Liver (tissue), 9 donors: ENCODE results near the gene GRAMD1A. TPM values are rescaled to one million over a fixed set of nuclear protein-coding genes. Genes with fewer than 3 reads are reported as not detected.

Experiments
- DNase-seq: peaks from one replicate; pipeline ENCODE4 v3.0.0-alpha.2; 2017; ENCODE audit warnings: low spot score
- H3K27ac ChIP-seq, 2 donors: one replicate each; pipeline ENCODE4 v1.7.0; 2013; ENCODE audit warnings: inconsistent platforms in 2 of 2, low read length in 2 of 2, control low read depth in 1 of 2, low read depth in 1 of 2, mild to moderate bottlenecking in 1 of 2
- H3K27me3 ChIP-seq, 4 donors: one replicate each; pipeline versions ENCODE4 v1.6.1 to v1.7.0; 2013; ENCODE audit warnings: low read length in 3 of 4, inconsistent platforms in 1 of 4, mild to moderate bottlenecking in 1 of 4, moderate library complexity in 1 of 4; ENCODE audit not compliant: control insufficient read depth in 4 of 4, insufficient read depth in 4 of 4
- H3K36me3 ChIP-seq, 4 donors: one replicate each; pipeline versions ENCODE4 v1.6.1 to v1.7.0; 2013; ENCODE audit warnings: low read length in 3 of 4, mild to moderate bottlenecking in 3 of 4, low read depth in 1 of 4, moderate library complexity in 1 of 4; ENCODE audit not compliant: control insufficient read depth in 4 of 4, insufficient read depth in 3 of 4
- H3K4me1 ChIP-seq, 4 donors: one replicate each; pipeline versions ENCODE4 v1.6.1 to v1.7.0; 2013; ENCODE audit warnings: low read length in 3 of 4, mild to moderate bottlenecking in 3 of 4, moderate library complexity in 1 of 4; ENCODE audit not compliant: control insufficient read depth in 4 of 4, insufficient read depth in 4 of 4
- H3K4me3 ChIP-seq, 3 donors: one replicate each; pipeline versions ENCODE4 v1.6.1 to v1.7.0; 2013; ENCODE audit warnings: low read length in 3 of 3, control low read depth in 1 of 3, low read depth in 1 of 3, mild to moderate bottlenecking in 1 of 3
- H3K9ac ChIP-seq, 2 donors: one replicate each; pipeline ENCODE4 v1.7.0; 2013; ENCODE audit warnings: low read length in 2 of 2, mild to moderate bottlenecking in 2 of 2, moderate library complexity in 2 of 2, control low read depth in 1 of 2, low read depth in 1 of 2
- H3K9me3 ChIP-seq, 4 donors: one replicate each; pipeline versions ENCODE4 v1.6.1 to v1.7.0; 2013; ENCODE audit warnings: low read length in 3 of 4; ENCODE audit not compliant: control insufficient read depth in 4 of 4
- EGR1 ChIP-seq, 2 donors: IDR thresholded peaks; 2 replicates each; pipeline ENCODE4 v1.6.1; 2016 to 2018; ENCODE audit warnings: antibody characterized with exemption in 2 of 2, low read depth in 2 of 2
- FOXA1 ChIP-seq: IDR thresholded peaks from 2 replicates; pipeline ENCODE4 v1.6.1; 2016; ENCODE audit warnings: antibody characterized with exemption
- FOXA2 ChIP-seq: IDR thresholded peaks from 2 replicates; pipeline ENCODE4 v1.6.1; 2016; ENCODE audit warnings: antibody characterized with exemption
- GABPA ChIP-seq, 2 donors: IDR thresholded peaks in 1 of 2; conservative IDR thresholded peaks in 1 of 2; 2 replicates each; pipeline ENCODE4 v1.6.1; 2016; ENCODE audit warnings: antibody characterized with exemption in 2 of 2, mild to moderate bottlenecking in 1 of 2, moderate library complexity in 1 of 2
- HNF4A ChIP-seq, 2 donors: conservative IDR thresholded peaks; 2 replicates each; pipeline ENCODE4 v1.6.1; 2016; ENCODE audit warnings: antibody characterized with exemption in 2 of 2, mild to moderate bottlenecking in 2 of 2
- HNF4G ChIP-seq: IDR thresholded peaks from 2 replicates; pipeline ENCODE4 v1.6.1; 2016; ENCODE audit warnings: antibody characterized with exemption
- JUND ChIP-seq, 2 donors: IDR thresholded peaks; 2 replicates each; pipeline ENCODE4 v1.6.1; 2016; ENCODE audit warnings: antibody characterized with exemption in 2 of 2
- MAX ChIP-seq: IDR thresholded peaks from 2 replicates; pipeline ENCODE4 v1.6.1; 2016; ENCODE audit warnings: antibody characterized with exemption
- NR2F2 ChIP-seq: IDR thresholded peaks from 2 replicates; pipeline ENCODE4 v1.6.1; 2016; ENCODE audit warnings: antibody characterized with exemption
- RAD21 ChIP-seq, 2 donors: IDR thresholded peaks; 2 replicates each; pipeline ENCODE4 v1.6.1; 2016; ENCODE audit warnings: antibody characterized with exemption in 2 of 2, mild to moderate bottlenecking in 2 of 2
- REST ChIP-seq: IDR thresholded peaks from 2 replicates; pipeline ENCODE4 v1.6.1; 2016; ENCODE audit warnings: antibody characterized with exemption, mild to moderate bottlenecking
- RXRA ChIP-seq, 2 donors: IDR thresholded peaks; 2 replicates each; pipeline ENCODE4 v1.6.1; 2017 to 2018; ENCODE audit warnings: antibody characterized with exemption in 2 of 2, mild to moderate bottlenecking in 1 of 2
- SP1 ChIP-seq: IDR thresholded peaks from 2 replicates; pipeline ENCODE4 v1.6.1; 2018; ENCODE audit warnings: antibody characterized with exemption, mild to moderate bottlenecking
- TAF1 ChIP-seq: conservative IDR thresholded peaks from 2 replicates; pipeline ENCODE4 v1.6.1; 2016; ENCODE audit warnings: antibody characterized with exemption, mild to moderate bottlenecking
- YY1 ChIP-seq: IDR thresholded peaks from 2 replicates; pipeline ENCODE4 v1.6.1; 2016; ENCODE audit warnings: antibody characterized with exemption, mild to moderate bottlenecking
- WGBS: extraction: QIAGEN DNeasy Blood & Tissue Kit; methylation state at CpG from one replicate; pipeline ENCODE4 v1.1.7; 2013; 5-methylcytosine and 5-hydroxymethylcytosine counted together
- polyA plus RNA-seq, 2 donors: library from polyadenylated mRNA; stranded (reverse) in 1 of 2; unstranded in 1 of 2; fragments of 200-250 nt in 1 of 2; fragments of >200 nt in 1 of 2; fragmentation: Nextera tagmentation in 1 of 2; extraction: Ambion mirVana in 1 of 2; gene quantifications; one replicate each; pipeline versions ENCODE4 v1.2.1 to v1.2.3, GENCODE V29; 2013 to 2015
- total RNA-seq, 2 donors: library from RNA; depleted of rRNA; stranded (reverse); fragments of >200 nt; gene quantifications; one replicate each; pipeline ENCODE4 v1.2.3, GENCODE V29; 2014
- TF ChIP-seq, protein P1 (sequence below): IDR thresholded peaks from 2 replicates; pipeline ENCODE4 v1.6.1; 2016; ENCODE audit warnings: antibody characterized with exemption
- TF ChIP-seq, protein P2 (sequence below): IDR thresholded peaks from 2 replicates; pipeline ENCODE4 v1.6.1; 2016; ENCODE audit warnings: antibody characterized with exemption
- TF ChIP-seq, protein P3 (sequence below): fragments of 150-350 bp; IDR thresholded peaks from 2 replicates; pipeline ENCODE4 v1.5.1; 2017; ENCODE audit warnings: improper control_type of control experiment, low read depth, low read length; ENCODE audit not compliant: missing input control
- donor health status: healthy.
- donor health status: healthy.
- donor health status: healthy.
- donor health status: healthy.
- donor health status: healthy.

Gene GRAMD1A
- total and polyA plus RNA-seq, 4 donors: 8.6 to 14.1 (median 11.2) TPM

DNA sequence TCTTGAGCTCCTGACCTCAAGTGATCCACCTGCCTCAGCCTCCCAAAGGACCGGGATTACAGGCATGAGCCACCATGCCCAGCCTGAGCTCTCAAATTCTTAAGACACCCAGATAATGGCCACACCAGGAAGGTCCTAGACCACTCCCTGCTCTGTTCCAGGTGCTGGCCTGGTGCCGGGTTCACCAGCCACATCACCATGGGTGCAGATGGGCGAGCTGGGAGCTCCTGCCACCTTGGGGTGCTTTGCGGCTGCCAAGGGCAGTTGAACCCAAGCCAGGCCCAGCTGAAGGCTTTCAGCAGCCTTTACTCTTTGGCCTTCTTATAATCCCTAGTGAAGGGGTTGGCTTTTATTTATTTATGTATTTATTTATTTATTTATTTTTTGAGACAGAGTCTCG, 46.3 kb downstream of the GRAMD1A start:
- Histone ChIP-seq H3K27me3 (no peaks in the 10 kb centered on the region), H3K4me1 (peaks cover 16 to 76% (median 51%) of the 10 kb centered on the region in 4 donors), H3K27ac (no peak overlapping the region), H3K9ac (no peak overlapping the region), H3K36me3 (peaks cover 5 to 12% (median 8%) of the 10 kb centered on the region in 4 donors), H3K4me3 (no peak overlapping the region), H3K9me3 (no peaks in the 10 kb centered on the region)
- DNase-seq: no peak
- TF ChIP-seq YY1 (no peak), REST (no peak), HNF4G (no peak), SP1 (no peak), RAD21 (IDR thresholded peaks at IDR 0.05) (no peak), JUND (IDR thresholded peaks at IDR 0.05) (no peak), TAF1 (no peak), GABPA (IDR thresholded peaks at IDR 0.05 in 1 of 2, conservative IDR thresholded peaks at IDR 0.05 in 1 of 2) (no peak), HNF4A (conservative IDR thresholded peaks at IDR 0.05) (no peak), EGR1 (IDR thresholded peaks at IDR 0.05; ENCODE audit: low read depth in 2 of 2) (no peak), RXRA (IDR thresholded peaks at IDR 0.05) (no peak), FOXA1 (no peak), MAX (no peak), FOXA2 (no peak), NR2F2 (no peak)
- TF ChIP-seq, protein P1, sequence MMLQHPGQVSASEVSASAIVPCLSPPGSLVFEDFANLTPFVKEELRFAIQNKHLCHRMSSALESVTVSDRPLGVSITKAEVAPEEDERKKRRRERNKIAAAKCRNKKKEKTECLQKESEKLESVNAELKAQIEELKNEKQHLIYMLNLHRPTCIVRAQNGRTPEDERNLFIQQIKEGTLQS: no peak
- TF ChIP-seq, protein P2, sequence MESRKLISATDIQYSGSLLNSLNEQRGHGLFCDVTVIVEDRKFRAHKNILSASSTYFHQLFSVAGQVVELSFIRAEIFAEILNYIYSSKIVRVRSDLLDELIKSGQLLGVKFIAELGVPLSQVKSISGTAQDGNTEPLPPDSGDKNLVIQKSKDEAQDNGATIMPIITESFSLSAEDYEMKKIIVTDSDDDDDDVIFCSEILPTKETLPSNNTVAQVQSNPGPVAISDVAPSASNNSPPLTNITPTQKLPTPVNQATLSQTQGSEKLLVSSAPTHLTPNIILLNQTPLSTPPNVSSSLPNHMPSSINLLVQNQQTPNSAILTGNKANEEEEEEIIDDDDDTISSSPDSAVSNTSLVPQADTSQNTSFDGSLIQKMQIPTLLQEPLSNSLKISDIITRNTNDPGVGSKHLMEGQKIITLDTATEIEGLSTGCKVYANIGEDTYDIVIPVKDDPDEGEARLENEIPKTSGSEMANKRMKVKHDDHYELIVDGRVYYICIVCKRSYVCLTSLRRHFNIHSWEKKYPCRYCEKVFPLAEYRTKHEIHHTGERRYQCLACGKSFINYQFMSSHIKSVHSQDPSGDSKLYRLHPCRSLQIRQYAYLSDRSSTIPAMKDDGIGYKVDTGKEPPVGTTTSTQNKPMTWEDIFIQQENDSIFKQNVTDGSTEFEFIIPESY: no peak
- TF ChIP-seq, protein P3, sequence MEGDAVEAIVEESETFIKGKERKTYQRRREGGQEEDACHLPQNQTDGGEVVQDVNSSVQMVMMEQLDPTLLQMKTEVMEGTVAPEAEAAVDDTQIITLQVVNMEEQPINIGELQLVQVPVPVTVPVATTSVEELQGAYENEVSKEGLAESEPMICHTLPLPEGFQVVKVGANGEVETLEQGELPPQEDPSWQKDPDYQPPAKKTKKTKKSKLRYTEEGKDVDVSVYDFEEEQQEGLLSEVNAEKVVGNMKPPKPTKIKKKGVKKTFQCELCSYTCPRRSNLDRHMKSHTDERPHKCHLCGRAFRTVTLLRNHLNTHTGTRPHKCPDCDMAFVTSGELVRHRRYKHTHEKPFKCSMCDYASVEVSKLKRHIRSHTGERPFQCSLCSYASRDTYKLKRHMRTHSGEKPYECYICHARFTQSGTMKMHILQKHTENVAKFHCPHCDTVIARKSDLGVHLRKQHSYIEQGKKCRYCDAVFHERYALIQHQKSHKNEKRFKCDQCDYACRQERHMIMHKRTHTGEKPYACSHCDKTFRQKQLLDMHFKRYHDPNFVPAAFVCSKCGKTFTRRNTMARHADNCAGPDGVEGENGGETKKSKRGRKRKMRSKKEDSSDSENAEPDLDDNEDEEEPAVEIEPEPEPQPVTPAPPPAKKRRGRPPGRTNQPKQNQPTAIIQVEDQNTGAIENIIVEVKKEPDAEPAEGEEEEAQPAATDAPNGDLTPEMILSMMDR: no peak
- 51% methylated on average over 5 of the region's 5 CpGs for WGBS
